HUES6 (cell line): ENCODE measurements around the gene KISS1.
"Not testable (repeated sequence)": the region's sequence is repeated elsewhere in the genome, so short reads cannot be mapped to it uniquely, and the experiment has no call there.

ENCODE experiments used
- H3K27ac ChIP-seq: 2 replicates; pipeline ENCODE4 v1.7.0; 2013; ENCODE audit warnings: low read depth, mild to moderate bottlenecking, low read length, inconsistent platforms
- H3K27me3 ChIP-seq: 2 replicates; pipeline ENCODE4 v1.6.1; 2013; ENCODE audit warnings: low read length; ENCODE audit not compliant: control insufficient read depth, insufficient read depth
- H3K36me3 ChIP-seq: 2 replicates; pipeline ENCODE4 v1.6.1; 2013; ENCODE audit warnings: low read length; ENCODE audit not compliant: control insufficient read depth, insufficient read depth
- H3K4me1 ChIP-seq: 2 replicates; pipeline ENCODE4 v1.6.1; 2013; ENCODE audit warnings: low read length; ENCODE audit not compliant: control insufficient read depth, insufficient read depth
- H3K4me3 ChIP-seq: 2 replicates; pipeline ENCODE4 v1.5.1; 2013; ENCODE audit warnings: low read depth, low read length
- H3K9ac ChIP-seq: one replicate; pipeline ENCODE4 v1.6.1; 2013; ENCODE audit warnings: mild to moderate bottlenecking, low read length
- H3K9me3 ChIP-seq: 2 replicates; pipeline ENCODE4 v1.6.1; 2013; ENCODE audit warnings: low read depth, low read length; ENCODE audit not compliant: control insufficient read depth, insufficient read depth

KISS1 gene, protein sequence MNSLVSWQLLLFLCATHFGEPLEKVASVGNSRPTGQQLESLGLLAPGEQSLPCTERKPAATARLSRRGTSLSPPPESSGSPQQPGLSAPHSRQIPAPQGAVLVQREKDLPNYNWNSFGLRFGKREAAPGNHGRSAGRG

DNA sequence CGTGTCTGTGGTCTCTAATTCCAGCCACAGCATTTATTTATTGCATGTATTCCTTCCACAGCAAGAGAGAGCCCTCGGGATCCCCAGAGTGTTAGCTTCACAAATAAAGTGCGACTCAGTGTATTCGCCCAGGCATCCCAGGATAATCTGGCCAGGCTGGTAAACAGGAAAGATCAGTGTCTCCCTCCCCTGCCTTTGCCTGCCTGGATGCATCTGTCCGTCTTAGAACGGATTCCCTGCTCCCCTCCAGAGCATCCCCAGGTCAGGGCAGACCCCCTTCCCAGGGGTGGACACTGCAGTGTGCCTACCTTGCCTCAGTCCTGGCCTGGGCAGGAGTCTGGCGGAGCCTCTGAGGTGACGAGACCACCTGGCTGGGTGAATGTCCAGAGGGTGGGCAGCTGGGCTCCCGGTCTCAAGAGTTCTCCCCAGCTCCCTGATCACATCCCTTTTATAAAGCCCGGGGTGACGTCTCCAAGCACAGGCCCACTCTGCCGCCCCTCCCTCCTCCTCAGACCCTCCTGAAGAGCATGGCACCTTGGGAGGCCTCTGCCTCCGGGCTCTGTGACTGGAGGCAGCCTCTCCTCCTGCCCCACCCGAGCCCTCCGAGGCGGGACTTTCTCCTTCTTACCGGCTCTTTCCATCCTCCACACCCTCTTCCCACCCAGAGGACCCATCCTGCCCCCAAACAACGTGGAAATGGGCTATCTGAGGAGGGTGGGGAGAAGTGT lies at the start of gene KISS1:
KISS1 (minus strand) TSS at position 424 of the 728 bp plus-strand sequence. CDS start 3,615 bp downstream, outside the sequence.
- Histone ChIP-seq H3K4me1 (peaks cover 18% of the 10 kb centered on the region; the same call in 1 of the 2 replicates), H3K27ac (no peak within 1 kb of the TSS), H3K9ac (no peak within 1 kb of the TSS), H3K36me3 (no peaks in the 10 kb centered on the region), H3K27me3 (peaks cover 26% of the 10 kb centered on the region), H3K4me3 (no peak within 1 kb of the TSS), H3K9me3 (no peaks in the 10 kb centered on the region)

DNA sequence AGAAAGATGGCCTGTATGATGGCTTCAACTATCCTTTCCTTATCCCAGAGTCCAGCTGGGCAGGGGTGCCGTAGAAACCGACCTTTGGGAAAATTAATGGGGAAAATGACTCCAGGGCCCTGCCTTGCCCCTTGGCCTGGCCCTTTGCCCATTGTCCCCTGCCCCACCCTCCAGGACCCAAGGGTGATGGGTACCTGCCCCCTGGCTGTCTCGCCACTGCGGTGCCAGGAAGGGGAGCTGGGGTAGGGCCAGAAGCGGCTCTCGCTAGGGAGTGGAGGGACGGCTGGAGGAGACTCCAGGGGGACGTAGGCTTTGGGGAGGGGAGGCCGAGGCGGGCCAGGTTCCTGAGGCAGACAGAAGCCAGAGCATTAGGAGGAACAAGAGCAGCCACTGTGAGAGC lies 46.6 kb upstream of the KISS1 start:
- Histone ChIP-seq H3K9ac (no peak overlapping the region), H3K4me3 (no peak overlapping the region), H3K36me3 (0 out of 2 replicates have a peak, but pooled peaks cover 3% of the 10 kb centered on the region), H3K9me3 (no peaks in the 10 kb centered on the region), H3K27ac (no peak overlapping the region), H3K27me3 (no peaks in the 10 kb centered on the region), H3K4me1 (no peaks in the 10 kb centered on the region)

DNA sequence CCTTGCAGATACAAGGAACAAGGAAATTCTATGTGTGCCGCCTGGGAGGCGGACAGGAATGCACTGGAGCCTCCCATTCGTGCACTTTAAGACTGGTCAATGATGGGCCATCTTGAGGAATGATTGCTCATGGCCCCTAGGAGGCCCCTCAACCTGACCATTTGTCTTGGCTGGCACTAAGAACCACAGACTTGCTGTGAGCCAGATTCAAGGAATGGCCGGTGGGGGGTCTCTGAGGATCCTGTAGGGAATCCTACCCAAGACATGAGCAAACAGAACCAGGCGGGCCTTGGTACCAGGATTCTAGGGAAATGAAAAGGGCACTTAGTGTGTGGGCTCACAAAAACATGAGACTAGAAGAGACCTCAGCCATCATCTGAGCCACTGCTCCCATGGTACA lies 45.6 kb upstream of the KISS1 start:
- Histone ChIP-seq H3K4me1 (no peaks in the 10 kb centered on the region), H3K4me3 (no peak overlapping the region), H3K9me3 (no peaks in the 10 kb centered on the region), H3K9ac (no peak overlapping the region), H3K27me3 (no peaks in the 10 kb centered on the region), H3K27ac (no peak overlapping the region), H3K36me3 (0 out of 2 replicates have a peak, but pooled peaks cover 3% of the 10 kb centered on the region)

DNA sequence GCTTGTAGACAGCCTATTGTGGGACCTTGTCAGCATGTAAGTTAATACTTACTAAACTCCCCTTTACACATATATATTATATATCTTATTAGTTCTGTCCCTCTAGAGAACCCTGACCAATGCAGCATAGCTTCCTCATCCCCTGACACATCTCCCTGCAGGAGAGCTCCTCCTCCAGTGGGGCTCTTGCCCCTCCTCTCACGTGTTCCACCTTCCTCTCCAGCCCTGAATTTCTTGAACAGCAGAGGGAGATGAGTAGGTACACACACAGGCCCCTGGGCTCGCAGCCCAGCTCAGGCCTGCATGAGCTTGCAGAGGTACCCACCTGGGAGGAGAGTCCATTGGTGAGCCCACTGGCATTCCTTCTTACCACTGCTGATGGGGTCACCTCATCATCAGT lies 44.8 kb upstream of the KISS1 start:
- Histone ChIP-seq H3K36me3 (peaks cover 5% of the 10 kb centered on the region; the same call in 1 of the 2 replicates), H3K27me3 (no peaks in the 10 kb centered on the region), H3K9ac (no peak overlapping the region), H3K9me3 (peaks cover 6% of the 10 kb centered on the region; the same call in 1 of the 2 replicates), H3K27ac (no peak overlapping the region), H3K4me1 (no peaks in the 10 kb centered on the region), H3K4me3 (no peak overlapping the region)

DNA sequence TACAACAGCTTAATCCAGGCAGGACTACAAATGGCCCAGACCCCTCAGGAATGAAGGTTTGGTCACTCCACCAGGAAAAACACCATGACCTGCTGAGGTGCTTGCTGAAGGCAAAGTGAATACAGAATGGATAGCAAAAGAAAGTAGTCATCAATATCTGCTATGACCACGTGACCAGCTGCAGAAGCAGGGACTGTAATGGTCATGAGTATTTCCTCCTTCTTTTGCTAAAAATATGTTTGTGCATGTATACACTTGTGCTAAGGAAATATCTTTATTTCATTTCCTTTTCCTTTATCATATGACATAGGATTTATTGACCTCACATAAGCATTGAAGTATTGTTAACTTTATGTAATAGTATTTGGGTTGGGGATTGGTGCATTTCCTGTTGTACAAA lies 43.9 kb upstream of the KISS1 start:
- Histone ChIP-seq H3K36me3 (peaks cover 5% of the 10 kb centered on the region; the same call in 1 of the 2 replicates), H3K9me3 (peaks cover 6% of the 10 kb centered on the region; the same call in 1 of the 2 replicates)

DNA sequence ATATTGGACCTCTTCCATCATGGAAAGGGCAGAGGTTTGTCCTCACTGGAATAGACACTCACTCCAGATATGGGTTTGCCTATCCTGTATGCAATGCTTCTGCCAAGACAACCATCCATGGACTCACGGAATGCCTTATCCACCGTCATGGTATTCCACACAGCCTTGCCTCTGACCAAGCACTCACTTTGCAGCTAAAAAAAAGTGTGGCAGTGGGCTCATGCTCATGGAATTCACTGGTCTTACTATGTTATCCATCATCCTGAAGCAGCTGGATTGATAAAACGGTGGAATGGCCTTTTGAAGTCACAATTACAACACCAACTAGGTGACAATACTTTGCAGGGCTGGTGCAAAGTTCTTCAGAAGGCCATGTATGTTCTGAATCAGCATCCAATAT lies 43.1 kb upstream of the KISS1 start:
- not testable (repeated sequence) for H3K4me3 ChIP-seq

More for the DNA sequence above, 43.9 kb upstream of the KISS1 start:
- no peaks in the 10 kb centered on the region for H3K27me3 ChIP-seq
- H3K27ac ChIP-seq, result no peak overlapping the region
- no peak overlapping the region for H3K4me3 ChIP-seq
- H3K4me1 ChIP-seq, result no peaks in the 10 kb centered on the region
- H3K9ac ChIP-seq, result no peak overlapping the region

DNA sequence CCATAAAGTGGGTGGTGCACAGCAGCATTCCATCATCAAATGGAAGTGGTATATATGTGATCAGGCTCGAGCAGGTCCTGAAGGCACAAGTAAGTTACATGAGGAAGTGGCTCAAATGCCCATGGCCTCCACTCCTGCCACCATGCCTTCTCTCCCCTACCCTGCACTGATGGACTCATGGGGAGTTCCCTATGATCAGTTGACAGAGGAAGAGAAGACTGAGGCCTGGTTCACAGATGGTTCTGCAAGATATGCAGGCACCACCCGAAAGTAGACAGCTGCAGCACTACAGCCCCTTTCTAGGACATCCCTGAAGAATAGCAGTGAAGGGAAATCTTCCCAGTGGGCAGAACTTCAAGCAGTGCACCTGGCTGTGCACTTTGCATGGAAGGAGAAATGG lies 42.2 kb upstream of the KISS1 start:
- H3K27me3 ChIP-seq, H3K9me3 ChIP-seq: not testable (repeated sequence)

More for the DNA sequence above, 43.1 kb upstream of the KISS1 start:
- not testable (repeated sequence) for H3K27ac ChIP-seq, H3K4me1 ChIP-seq, H3K27me3 ChIP-seq, H3K9me3 ChIP-seq, H3K36me3 ChIP-seq, H3K9ac ChIP-seq

DNA sequence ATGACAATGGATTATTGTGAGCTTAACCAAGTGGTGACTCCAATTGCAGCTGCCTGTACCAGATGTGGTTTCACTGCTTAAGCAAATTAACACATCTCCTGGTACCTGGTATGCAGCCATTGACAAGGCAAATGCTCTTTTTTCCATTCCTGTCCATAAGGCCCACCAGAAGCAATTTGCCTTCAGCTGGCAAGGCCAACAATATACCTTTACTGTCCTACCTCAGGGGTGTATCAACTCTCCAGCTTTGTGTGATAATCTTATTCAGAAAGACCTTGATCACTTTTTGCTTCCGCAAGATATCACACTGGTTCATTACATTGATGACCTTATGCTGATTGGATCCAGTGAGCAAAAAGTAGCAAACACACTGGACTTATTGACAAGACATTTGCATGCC lies 41.2 kb upstream of the KISS1 start:
- H3K9ac ChIP-seq, H3K27me3 ChIP-seq, H3K27ac ChIP-seq, H3K9me3 ChIP-seq, H3K4me3 ChIP-seq, H3K36me3 ChIP-seq, H3K4me1 ChIP-seq: not testable (repeated sequence)

More for the DNA sequence above, 42.2 kb upstream of the KISS1 start:
- H3K4me1 ChIP-seq, H3K27ac ChIP-seq, H3K4me3 ChIP-seq, H3K36me3 ChIP-seq, H3K9ac ChIP-seq: not testable (repeated sequence)

DNA sequence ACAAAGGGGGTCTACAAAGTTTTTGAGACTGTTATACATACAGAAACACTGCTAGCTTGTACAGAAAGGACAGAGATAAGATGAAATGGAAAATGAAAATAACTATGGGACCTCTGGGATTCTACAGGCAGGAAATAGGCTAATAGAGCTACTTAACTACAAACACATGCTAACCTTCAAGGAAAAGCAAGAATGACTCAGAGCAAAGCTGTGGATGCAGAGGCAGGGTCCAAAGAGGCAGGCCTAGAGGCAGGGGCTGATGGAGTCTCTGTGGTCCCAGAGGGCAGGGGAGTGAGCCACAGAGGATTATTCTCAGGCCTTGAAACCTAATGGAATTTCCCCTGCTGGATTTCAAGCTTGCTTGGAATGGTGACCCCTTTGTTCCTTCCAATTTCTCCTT lies 36.2 kb upstream of the KISS1 start:
- no peak overlapping the region for H3K4me3 ChIP-seq
- peaks cover 3% of the 10 kb centered on the region; the same call in 1 of the 2 replicates for H3K36me3 ChIP-seq
- no peaks in the 10 kb centered on the region for H3K27me3 ChIP-seq
- no peak overlapping the region for H3K27ac ChIP-seq
- no peaks in the 10 kb centered on the region for H3K4me1 ChIP-seq
- H3K9ac ChIP-seq, result no peak overlapping the region
- peaks cover 6% of the 10 kb centered on the region; the same call in 1 of the 2 replicates for H3K9me3 ChIP-seq

DNA sequence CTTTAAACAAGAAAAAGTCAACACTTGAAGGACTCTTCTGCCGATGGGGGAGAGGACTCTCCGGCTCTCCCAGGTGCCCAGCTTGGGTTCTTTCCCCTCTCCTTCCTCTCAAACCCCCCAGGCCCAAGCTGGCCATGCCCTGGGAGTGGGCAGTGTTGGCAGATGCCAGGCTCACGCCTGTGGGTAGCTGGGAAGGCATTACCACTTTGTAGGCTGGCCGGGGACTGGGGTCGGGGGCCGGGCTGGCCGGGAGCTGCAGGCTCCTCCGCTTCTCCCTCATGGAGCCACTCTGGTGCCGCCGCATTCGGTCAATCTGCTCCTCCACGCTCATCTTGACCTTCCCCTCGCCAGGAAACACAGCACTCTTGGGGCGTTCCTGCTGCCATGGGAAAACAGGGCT lies 33.9 kb upstream of the KISS1 start:
- H3K4me1 ChIP-seq, result no peaks in the 10 kb centered on the region
- H3K4me3 ChIP-seq, result no peak overlapping the region
- no peaks in the 10 kb centered on the region for H3K36me3 ChIP-seq
- H3K27me3 ChIP-seq, result no peaks in the 10 kb centered on the region
- H3K9ac ChIP-seq, result no peak overlapping the region
- no peaks in the 10 kb centered on the region for H3K9me3 ChIP-seq
- no peak overlapping the region for H3K27ac ChIP-seq

DNA sequence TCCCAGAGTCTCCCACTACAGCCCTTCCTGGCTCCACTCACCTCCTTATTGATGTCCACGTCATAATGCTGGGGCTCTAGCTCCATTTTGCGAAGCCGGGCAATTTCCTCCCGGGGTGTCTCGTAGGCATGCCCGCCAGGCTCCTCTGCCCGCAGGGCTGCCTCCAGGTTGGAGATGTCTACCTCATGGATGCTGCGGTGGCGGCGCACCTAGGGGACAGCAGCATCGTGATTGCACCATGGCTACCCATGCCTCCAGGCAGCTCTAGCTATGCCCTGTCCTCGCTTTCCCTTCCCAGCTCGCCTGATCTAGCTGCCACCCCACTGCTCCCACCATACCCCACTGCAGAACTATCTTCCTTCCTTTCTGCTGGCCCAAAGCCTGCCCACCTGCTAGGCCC lies 32.6 kb upstream of the KISS1 start:
- no peak overlapping the region for H3K27ac ChIP-seq
- H3K4me3 ChIP-seq, result no peak overlapping the region
- H3K27me3 ChIP-seq, result no peaks in the 10 kb centered on the region
- H3K9ac ChIP-seq, result no peak overlapping the region
- no peaks in the 10 kb centered on the region for H3K36me3 ChIP-seq
- H3K4me1 ChIP-seq, result no peaks in the 10 kb centered on the region
- no peaks in the 10 kb centered on the region for H3K9me3 ChIP-seq
